Activated CD4-positive, alpha-beta T cell treated with anti-CD3 and anti-CD28 coated beads, Interleukin-10, Interleukin-2, amounts not matched to agents 100 ng/mL and 50 ng/mL, durations not matched to agents 16 hours and 8 hours (primary cell): ENCODE results near the gene GLYAT.
"Not testable (repeated sequence)": the region's sequence is repeated elsewhere in the genome, so short reads cannot be mapped to it uniquely, and the experiment has no call there.

Source experiments
- DNase-seq: peaks from one replicate; pipeline ENCODE4 v3.0.0-alpha.2; 2020

Gene GLYAT

DNA sequence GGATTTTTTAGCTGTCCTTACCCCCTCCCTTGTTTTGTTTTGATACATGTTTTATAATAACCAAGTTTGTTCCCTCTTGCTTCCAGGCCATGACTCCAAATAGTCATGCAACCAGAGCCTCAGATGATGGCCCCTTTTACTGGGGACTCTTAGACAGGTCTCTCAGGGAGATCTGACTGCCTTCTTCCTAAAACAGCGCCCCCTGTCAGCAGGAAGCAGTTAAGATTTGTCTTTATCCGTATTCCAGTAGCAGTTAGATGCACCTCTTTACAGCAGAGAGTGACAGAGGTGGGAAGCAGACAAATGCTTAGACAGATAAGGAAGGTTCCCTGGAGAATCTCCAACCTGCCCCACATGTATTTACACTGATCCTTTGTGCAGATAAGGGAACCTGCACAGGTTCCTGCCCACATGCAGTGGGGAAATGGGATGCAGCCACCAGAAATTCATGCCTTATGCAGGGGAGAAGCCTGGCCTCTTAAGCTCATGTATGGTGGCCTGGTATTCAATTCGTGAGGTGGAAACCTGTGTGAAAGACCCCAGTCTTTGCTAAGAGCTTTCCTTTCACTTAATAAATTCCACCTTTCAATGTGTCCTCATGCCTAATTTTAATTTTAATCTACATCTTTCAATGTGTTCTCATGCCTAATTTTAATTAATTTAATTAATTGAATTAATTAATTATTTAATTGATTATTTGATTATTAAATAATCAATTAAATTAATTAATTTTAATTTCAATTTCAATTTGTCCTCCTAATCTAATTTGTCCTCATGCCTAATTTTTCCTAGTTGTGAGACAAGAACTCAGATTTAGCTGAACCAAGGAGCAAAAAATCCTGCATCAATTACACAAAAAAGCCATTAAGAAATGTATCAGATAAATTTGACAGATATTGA lies 11.5 kb upstream of the GLYAT start:
- DNase-seq = no peak

GRCh38 chr11:58742140-58742539 lies 10.4 kb upstream of the GLYAT start:
- DNase-seq = peak; percentile 8

DNA sequence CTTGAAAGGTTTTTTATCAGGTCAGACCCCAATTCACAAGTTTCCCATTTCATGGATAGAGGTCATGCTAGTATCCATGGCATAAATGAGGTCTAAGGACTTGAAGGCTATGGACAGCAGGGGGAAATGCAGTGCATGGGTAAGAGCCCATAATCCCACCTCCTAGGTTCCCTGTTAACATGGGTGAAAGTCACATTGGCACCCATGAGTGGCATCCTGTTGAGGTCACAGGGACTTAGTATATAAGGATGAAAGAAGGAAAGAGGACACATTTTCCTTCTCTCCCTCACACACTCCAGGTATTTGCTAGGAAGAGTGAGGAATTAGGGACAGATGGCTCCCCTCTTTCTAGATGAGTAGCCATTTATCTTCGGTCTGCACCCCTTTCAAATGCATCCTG lies 9.4 kb upstream of the GLYAT start:
- no peak for DNase-seq

DNA sequence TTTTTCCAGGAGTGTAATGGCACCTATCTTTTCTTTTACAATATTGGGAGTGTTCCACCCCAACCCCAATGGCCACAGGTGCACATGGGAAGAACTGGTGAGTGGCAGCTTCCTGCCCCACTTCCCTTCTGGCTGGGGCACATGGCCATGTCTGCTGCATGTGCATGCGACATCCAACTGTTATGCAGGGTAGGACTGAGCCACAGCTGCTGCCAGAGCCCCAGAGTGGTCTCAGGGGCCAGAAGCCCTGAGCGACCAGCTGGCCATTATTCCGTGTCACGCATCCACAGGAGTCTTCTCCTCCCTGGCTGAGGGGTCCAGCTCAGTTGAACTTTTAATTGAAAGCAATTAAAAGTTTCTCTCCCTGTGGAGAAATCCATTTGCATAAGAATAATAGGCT lies 8.7 kb upstream of the GLYAT start:
- no peak for DNase-seq

GRCh38 chr11:58739725-58740430 lies 8.1 kb upstream of the GLYAT start:
- DNase-seq = no peak

DNA sequence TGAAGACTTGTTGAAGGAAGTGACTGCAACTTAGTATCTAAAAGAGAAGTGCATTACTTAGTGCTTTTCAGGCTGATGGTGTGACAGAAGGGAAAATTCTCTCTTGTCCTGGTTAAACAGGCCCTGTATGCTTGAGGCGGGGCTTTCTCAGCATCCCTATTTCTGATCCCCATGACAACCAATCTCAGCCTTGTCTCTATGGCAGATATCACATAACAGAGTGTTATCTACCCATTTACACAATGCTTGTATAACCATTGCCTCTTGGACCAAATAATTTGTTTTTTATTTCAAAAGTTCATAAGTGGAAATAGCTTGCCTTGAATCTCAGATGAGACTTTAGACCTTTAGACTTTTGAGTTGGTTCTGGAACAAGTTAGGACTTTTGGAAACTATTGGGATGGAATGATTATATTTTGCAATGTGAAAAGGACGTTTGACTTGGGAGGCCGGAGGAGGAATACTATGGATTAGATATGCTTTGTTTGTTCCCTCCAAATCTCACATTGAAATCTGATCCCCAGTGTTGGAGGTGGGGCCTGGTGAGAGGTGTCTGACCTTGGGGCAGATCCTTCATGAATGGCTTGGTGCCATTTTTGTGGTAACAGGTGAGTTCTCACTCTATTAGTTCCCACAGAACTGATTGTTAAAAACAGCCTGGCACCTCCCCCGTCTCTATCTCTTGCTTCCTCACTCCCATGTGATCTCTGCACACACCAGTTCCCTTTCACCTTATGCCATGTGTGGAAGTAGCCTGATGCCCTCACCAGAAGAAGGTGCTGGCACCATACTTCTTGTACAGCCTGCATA lies 3.1 kb upstream of the GLYAT start:
- DNase-seq = no peak

GRCh38 chr11:58730507-58731089 lies 1.1 kb downstream of the GLYAT start:
- no peak for DNase-seq

- no peak for DNase-seq
These were observed 4.3 kb downstream of the GLYAT start for GRCh38 chr11:58727415-58727797.

GRCh38 chr11:58726737-58727414 lies 4.9 kb downstream of the GLYAT start:
- DNase-seq = no peak

DNA sequence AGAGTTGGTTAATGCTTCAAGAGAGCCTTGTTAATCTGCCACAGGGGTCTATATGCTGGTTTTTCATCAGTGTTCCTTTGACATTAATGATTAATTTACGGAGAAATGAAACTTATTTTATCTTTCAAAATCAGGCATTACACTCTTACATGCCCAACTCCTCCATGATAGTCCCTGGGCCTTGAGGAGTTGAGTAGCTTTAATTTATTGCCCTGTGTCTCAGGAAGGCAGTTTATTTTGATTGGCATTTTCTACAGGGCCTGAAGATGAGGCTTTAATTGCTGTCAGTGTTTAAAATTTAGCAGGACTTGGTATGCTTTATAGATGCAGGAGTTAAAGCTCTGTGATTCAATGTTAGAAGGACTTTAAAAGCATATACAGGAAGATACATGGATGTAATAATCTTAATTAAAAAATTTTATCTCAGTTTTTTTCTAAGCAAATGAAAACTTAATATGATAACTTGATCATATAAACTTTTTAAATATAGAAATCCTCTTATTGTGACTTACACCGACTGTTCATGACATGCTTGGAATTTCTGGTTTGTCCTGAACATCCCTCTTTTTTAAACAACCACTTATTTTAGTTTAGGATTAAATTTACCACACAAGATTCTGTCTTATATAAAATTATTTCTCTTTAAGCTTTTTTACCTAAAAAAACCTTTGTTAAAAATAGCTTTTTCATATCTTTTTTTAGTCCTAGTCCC lies 12.2 kb downstream of the GLYAT start:
- DNase-seq = no peak

DNA sequence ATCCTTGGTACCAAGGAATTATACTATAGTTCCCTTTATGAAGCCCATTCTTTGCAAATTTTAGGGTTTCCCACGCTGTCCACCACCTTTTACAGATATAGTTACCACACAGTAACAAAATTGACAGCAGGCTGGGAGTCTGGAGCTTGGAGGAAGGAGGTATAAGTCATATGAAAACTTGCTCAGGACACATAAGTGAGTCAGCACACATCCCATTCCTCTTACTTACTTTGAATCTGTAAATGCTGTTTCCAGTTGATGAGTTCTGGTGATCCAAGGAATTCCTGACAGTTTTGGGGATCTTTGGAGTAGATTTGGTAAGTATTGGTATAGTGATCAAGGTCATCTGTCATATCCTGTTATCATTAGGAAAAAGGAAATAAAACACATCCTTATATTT lies 19.2 kb downstream of the GLYAT start:
- DNase-seq = no peak

GRCh38 chr11:58711832-58712231 lies 19.9 kb downstream of the GLYAT start:
- no peak for DNase-seq

DNA sequence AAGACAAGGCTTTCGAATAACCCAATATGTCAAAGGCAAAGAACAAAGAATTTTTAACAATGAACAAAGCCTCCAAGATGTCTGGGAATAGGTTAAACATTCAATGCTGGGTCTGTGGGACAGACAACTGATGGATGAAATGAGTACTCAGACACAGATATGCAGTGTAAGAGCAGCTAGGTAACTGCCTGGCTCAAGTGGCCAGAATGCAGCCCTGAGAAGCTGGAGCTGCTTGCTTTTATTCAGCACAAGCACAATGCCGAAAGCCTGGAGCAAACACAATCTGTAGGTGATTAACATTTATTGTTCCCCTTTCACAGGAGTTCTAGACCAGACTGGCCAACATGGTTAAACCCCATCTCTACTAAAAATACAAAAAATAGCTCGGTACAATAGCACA lies 24.0 kb downstream of the GLYAT start:
- no peak for DNase-seq

- not testable (repeated sequence) for DNase-seq
These were observed 34.9 kb downstream of the GLYAT start for GRCh38 chr11:58696825-58697224.

- DNase-seq = no peak
These were observed 38.7 kb downstream of the GLYAT start for GRCh38 chr11:58693026-58693425.

GRCh38 chr11:58691675-58692074 lies 40.1 kb downstream of the GLYAT start:
- DNase-seq = no peak

DNA sequence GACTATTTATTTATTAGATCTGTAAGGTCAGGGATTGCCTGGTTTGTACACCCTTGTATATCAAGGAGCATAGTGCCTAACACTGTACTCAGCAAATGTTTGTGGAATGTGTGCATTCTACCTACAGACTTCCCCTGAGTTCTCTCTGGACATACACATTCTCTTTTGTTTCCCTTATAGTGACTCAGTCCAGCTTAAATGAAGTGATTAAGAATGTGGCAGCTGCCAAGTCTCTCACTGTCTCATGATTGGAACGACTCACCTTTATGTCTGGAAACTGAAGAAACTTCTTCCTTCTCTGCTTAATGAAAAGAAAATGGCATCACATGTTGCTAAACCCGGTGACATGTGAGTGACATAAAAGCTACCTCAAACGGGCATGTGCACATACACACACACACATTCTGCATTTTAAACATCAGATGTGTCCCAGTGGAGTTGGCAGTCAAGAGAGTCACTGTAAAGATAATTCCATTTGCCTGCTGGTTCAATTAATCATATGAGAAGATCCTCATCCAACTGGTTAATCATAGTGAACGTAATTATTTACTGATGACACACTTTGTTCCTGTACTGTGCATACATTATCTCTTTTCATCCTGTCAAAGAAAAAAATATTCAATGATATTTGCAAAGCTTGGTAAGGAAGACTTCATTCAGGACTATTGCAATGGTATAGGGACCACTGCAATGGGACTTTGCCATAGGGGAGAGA lies 42.8 kb downstream of the GLYAT start:
- no peak for DNase-seq

GRCh38 chr11:58685973-58686722 lies 45.6 kb downstream of the GLYAT start:
- peak; percentile 7 for DNase-seq

GRCh38 chr11:58682660-58683059 lies 49.1 kb downstream of the GLYAT start:
- not testable (repeated sequence) for DNase-seq

- DNase-seq = not testable (repeated sequence)
These were observed 54.2 kb downstream of the GLYAT start for GRCh38 chr11:58677536-58677935.
